Right atrium auricular region (tissue), 2 donors: ENCODE results near the gene WFDC10A. TPM values are rescaled to one million over a fixed set of nuclear protein-coding genes. Genes with fewer than 3 reads are reported as not detected.
"Not testable (repeated sequence)": the region's sequence is repeated elsewhere in the genome, so short reads cannot be mapped to it uniquely, and the experiment has no call there.

Experiments
- DNase-seq: peaks from one replicate; pipeline ENCODE4 v3.0.0-alpha.2; 2019; ENCODE audit warnings: low spot score
- H3K27ac ChIP-seq, 2 donors: fragments of 200-600 bp; sonication (generic); 1 replicate in 1 of 2; 2 replicates in 1 of 2; pipeline ENCODE4 v1.5.1; 2016 to 2019
- H3K27me3 ChIP-seq, 2 donors: fragments of 200-600 bp; sonication (generic); one replicate each; pipeline versions ENCODE4 v1.5.1 to v1.6.0; 2017 to 2019
- H3K36me3 ChIP-seq: fragments of 200-600 bp; sonication (generic); one replicate; pipeline ENCODE4 v1.5.1; 2016
- H3K4me1 ChIP-seq, 2 donors: fragments of 200-600 bp; sonication (generic); one replicate each; pipeline versions ENCODE4 v1.5.1 to v1.6.0; 2017 to 2019
- H3K4me3 ChIP-seq, 2 donors: fragments of 200-600 bp; sonication (generic); 1 replicate in 1 of 2; 2 replicates in 1 of 2; pipeline ENCODE4 v1.5.1; 2017 to 2019; ENCODE audit warnings: mild to moderate bottlenecking in 1 of 2, moderate library complexity in 1 of 2
- H3K9me3 ChIP-seq, 2 donors: fragments of 200-600 bp; sonication (generic); one replicate each; pipeline ENCODE4 v1.5.1; 2019
- CTCF ChIP-seq, 2 donors: fragments of 200-600 bp; sonication (generic); IDR thresholded peaks; one replicate each; pipeline ENCODE4 v1.5.1; 2019; ENCODE audit warnings: antibody characterized with exemption in 2 of 2
- total RNA-seq, 2 donors: library from RNA; depleted of rRNA; stranded (reverse); fragments of >200 nt; gene quantifications; one replicate each; pipeline ENCODE4 v1.1.0, GENCODE V29; 2016

The WFDC10A gene
- not detected for total RNA-seq

- Histone ChIP-seq H3K9me3 (no peaks in the 10 kb centered on the region), H3K36me3 (no peaks in the 10 kb centered on the region), H3K4me1 (no peaks in the 10 kb centered on the region), H3K4me3 (no peak within 1 kb of the TSS), H3K27ac (no peak within 1 kb of the TSS), H3K27me3 (peaks cover 0 to 3% of the 10 kb centered on the region in 2 donors)
- DNase-seq: peak; percentile 66
- peak in 1 of 2 donors; percentile 53 for TF ChIP-seq CTCF (IDR thresholded peaks at IDR 0.05)
Measured at GRCh38 chr20:45629496-45630100, at the start of gene WFDC10A. TSS of gene WFDC10A (plus strand) at chr20:45629739. CDS start at chr20:45629814, 75 bp downstream.

GRCh38 chr20:45581702-45582101 is 47.8 kb upstream of the WFDC10A start:
- no peak for TF ChIP-seq CTCF (IDR thresholded peaks at IDR 0.05)
- Histone ChIP-seq H3K4me3 (no peak overlapping the region), H3K27ac (no peak overlapping the region), H3K36me3 (no peaks in the 10 kb centered on the region), H3K4me1 (no peaks in the 10 kb centered on the region), H3K27me3 (no peaks in the 10 kb centered on the region), H3K9me3 (no peaks in the 10 kb centered on the region)
- no peak for DNase-seq

GRCh38 chr20:45583502-45583901 is 46.0 kb upstream of the WFDC10A start:
- DNase-seq: no peak
- TF ChIP-seq CTCF (IDR thresholded peaks at IDR 0.05): no peak
- Histone ChIP-seq H3K4me1 (no peaks in the 10 kb centered on the region), H3K27ac (no peak overlapping the region), H3K27me3 (no peaks in the 10 kb centered on the region), H3K9me3 (no peaks in the 10 kb centered on the region), H3K36me3 (no peaks in the 10 kb centered on the region), H3K4me3 (no peak overlapping the region)

- not testable (repeated sequence) for DNase-seq, H3K27ac ChIP-seq, H3K4me3 ChIP-seq, H3K36me3 ChIP-seq, H3K4me1 ChIP-seq, H3K27me3 ChIP-seq, H3K9me3 ChIP-seq
Measured at GRCh38 chr20:45584294-45584693, 45.2 kb upstream of the WFDC10A start.

- H3K36me3 ChIP-seq, H3K4me3 ChIP-seq, H3K27me3 ChIP-seq: not testable (repeated sequence)
Measured at GRCh38 chr20:45585986-45586385, 43.6 kb upstream of the WFDC10A start.

GRCh38 chr20:45588800-45589199 is 40.7 kb upstream of the WFDC10A start:
- TF ChIP-seq CTCF (IDR thresholded peaks at IDR 0.05): no peak
- no peaks in the 10 kb centered on the region for H3K36me3 ChIP-seq
- H3K4me1 ChIP-seq: no peaks in the 10 kb centered on the region
- no peak overlapping the region for H3K4me3 ChIP-seq
- no peaks in the 10 kb centered on the region for H3K27me3 ChIP-seq
- peaks cover 0 to 7% of the 10 kb centered on the region in 2 donors for H3K9me3 ChIP-seq
- no peak for DNase-seq
- H3K27ac ChIP-seq: no peak overlapping the region

More at GRCh38 chr20:45585986-45586385, 43.6 kb upstream of the WFDC10A start:
- H3K27ac ChIP-seq, H3K4me1 ChIP-seq, DNase-seq, H3K9me3 ChIP-seq: not testable (repeated sequence)

GRCh38 chr20:45589725-45590124 is 39.8 kb upstream of the WFDC10A start:
- H3K36me3 ChIP-seq: no peaks in the 10 kb centered on the region
- H3K27ac ChIP-seq: no peak overlapping the region
- TF ChIP-seq CTCF (IDR thresholded peaks at IDR 0.05): no peak
- no peak for DNase-seq
- H3K4me1 ChIP-seq: no peaks in the 10 kb centered on the region
- peaks cover 0 to 7% of the 10 kb centered on the region in 2 donors for H3K9me3 ChIP-seq
- no peak overlapping the region for H3K4me3 ChIP-seq
- no peaks in the 10 kb centered on the region for H3K27me3 ChIP-seq
